HG02642 (cell line): ENCODE data around the gene CDKN1A.
"Not testable (repeated sequence)": the region's sequence is repeated elsewhere in the genome, so short reads cannot be mapped to it uniquely, and the experiment has no call there.

Experiments used
- ATAC-seq: cut with Tn5 transposase; IDR thresholded peaks from one replicate; pipeline ENCODE4 v1.9.1; 2021; ENCODE audit warnings: mild to moderate bottlenecking; ENCODE audit not compliant: unreplicated experiment, poor library complexity

The CDKN1A gene

DNA sequence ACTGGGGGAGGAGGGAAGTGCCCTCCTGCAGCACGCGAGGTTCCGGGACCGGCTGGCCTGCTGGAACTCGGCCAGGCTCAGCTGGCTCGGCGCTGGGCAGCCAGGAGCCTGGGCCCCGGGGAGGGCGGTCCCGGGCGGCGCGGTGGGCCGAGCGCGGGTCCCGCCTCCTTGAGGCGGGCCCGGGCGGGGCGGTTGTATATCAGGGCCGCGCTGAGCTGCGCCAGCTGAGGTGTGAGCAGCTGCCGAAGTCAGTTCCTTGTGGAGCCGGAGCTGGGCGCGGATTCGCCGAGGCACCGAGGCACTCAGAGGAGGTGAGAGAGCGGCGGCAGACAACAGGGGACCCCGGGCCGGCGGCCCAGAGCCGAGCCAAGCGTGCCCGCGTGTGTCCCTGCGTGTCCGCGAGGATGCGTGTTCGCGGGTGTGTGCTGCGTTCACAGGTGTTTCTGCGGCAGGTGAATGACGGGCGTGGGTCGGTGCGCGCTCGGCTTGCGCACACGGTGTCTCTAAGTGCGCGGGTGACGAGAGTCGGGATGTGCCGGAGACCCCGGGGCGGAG, at the start of gene CDKN1A:
Gene CDKN1A, plus strand, starts transcription at position 227 of the 555 bp plus-strand sequence. CDS start 5,388 bp downstream, outside the sequence.
- peak; percentile 56 for ATAC-seq

DNA sequence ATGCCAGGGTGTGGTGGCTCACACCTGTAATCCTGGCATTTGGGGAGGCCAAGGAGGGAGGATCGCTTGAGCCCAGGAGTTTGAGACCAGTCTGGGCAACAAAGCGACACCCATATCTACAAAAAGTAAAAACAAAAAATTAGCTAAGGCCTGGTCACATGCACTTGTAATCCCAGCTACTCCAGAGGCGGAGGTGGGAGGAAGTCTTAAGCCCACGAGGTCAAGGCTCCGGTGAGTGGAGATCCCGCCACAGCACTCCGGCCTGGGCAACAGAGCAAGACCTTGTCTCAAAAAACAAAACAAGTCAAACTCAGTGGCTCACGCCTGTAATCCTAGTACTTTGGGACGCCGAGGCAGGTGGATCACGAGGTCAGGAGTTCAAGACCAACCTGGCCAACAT, 48.7 kb upstream of the CDKN1A start:
- ATAC-seq, result no peak

DNA sequence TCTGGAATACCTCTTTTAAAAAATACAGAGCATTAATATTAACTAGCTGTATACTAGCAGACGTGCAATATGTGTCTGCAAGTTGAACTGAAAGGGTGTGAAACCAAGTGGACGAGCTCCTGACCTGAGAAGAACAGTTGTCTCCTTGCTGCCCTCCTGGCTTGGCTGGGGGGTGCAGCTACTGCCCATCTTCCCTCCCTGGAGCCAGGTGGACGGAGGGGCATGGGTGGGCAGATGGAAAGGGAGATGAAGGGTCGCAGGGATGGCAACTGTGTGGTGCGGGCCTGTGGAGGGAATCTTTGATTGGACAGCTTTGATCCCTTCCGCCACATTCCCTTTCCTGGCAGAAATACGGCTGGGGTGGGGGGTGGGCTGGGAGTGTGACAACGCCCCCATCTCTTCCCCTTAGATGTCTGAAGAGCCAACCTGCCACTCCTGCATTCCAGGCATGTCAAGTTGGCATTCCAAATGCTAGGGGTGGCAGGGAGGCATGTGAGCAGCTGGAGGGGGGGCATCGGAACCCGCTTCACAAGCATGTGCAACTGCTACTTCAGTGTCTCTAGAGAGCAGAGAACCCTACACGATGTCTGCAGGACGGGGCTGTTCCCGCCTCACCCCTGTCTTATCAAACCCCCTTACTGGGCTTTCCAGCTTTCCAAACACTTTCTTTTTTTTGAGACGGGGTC, 47.0 kb upstream of the CDKN1A start:
- ATAC-seq, result no peak

DNA sequence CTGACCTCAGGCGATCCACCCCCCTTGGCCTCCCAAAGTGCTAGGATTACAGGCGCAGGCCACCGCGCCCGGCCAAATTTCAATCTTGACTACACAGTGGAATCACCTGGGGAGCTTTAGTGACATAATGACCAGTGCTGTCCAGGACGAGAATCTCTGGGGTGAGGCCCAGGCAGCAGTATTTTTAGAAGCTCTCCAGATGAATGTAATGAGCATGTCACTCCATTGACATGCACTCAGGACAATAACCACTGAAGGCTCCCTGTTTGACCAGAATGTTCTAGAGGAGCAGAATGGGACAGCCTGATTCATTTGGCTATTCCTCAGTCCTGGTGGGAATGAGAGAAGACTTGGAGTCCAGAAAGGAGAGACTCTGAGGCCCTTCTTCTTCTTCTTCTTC, 45.1 kb upstream of the CDKN1A start:
- no peak for ATAC-seq

DNA sequence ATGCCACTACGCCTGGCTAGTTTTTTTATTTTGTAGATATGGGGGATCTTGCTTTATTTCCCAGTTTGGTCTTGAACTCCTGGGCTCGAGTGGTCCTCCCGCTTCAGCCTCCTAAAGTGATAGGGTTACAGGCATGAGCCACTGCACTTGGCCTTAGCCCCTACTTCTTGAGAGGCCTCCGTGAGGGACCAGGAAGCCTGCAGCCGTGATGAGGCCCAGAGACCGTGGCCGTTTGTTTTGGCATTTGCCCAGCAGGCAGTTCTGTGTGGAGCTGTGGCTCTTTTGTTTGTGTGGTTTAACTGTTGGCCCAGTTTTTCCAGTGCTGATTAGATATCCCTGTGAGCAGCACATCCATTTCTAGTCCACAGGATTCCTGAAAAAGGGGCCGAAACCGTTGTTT, 44.6 kb upstream of the CDKN1A start:
- no peak for ATAC-seq

DNA sequence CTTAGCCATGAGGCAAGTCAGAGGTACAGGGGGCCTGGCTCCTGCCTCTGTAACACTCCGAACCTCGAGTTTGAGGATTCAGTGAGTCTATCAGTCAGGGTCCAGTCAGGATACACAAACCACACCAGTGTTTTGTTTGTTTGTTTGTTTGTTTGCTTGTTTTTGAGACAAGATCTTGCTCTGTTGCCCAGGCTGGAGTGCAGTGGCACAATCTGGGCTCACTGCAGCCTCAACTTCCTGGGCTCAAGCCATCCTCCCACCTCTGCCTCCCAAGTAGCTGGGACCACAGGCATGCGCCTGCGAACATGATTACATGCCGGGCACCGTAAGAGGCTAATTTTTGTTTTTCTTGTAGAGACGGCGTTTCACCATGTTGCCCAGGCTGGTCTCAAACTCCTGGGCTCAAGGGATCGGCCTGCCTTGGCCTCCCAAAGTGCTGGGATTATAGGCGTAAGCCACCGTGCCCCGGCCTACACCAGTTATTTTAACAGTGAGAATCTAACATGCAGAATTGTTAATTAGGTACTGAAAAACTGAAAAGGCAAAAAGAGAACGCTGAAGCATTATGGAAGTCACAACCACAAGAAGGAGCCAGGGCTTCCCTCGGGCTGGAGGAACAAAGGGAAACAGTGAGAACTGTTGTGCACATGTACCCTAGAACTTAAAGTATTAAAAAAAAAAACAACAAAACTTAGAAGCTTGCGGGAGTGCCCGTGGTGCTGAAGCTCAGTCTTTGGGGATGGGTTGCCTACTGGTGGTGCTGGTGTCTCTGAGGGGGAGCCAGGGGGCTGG, 44.0 kb upstream of the CDKN1A start:
- ATAC-seq, result no peak

DNA sequence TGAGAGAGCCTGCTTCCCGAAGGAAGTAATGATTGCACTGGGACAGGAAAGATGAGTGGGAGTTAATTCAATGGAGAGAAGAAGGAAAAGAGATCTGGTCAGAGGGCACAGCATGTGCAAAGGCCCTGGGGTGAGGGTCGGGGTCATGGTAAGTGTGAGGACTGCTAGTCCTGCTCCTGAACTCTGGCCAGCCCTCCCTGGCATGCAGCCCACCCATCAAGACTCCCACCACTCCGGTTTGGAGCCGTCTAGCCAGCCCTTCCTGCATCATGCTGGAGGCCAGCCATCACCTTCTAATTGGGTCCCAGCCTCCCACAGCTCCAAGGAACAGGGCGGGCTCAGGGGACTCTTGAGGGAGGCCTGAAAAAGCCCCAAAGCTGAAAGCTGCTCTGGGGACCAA, 42.2 kb upstream of the CDKN1A start:
- ATAC-seq, result no peak

DNA sequence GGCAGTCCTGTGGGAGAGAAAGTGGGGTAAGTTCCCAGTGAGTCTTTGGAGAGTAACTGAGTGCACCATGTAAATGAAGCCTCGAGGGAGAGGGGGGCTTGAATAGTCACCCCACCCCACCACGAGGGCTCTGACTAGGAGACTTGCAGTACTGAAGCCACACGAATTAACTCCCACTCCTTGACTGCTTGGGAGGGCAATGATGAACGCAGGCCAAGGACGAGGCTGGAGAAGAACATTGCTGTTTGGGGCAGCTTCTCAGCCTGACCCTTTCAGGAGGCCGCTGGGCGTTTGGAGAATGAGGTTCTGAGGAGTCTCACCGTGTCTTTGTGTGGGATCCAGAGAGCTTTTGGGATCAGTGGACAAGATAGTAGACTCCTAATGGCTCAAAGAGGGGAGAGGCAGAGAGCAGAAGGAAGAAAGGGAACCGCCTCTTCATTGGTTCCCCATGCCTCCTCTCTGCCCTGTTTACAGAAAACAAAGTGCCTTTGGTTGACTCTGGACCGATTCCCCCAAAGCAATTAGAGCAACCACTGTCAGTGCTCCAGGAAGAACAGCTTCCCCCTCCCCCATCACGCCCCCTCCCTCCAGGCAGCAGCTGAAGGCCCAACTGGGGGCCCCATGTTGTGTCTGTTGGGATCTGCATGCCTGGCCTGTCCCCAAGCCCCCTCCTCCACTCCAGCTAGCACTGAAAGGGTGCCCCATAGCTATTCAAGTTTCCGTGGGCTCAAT, 41.7 kb upstream of the CDKN1A start:
- no peak for ATAC-seq

DNA sequence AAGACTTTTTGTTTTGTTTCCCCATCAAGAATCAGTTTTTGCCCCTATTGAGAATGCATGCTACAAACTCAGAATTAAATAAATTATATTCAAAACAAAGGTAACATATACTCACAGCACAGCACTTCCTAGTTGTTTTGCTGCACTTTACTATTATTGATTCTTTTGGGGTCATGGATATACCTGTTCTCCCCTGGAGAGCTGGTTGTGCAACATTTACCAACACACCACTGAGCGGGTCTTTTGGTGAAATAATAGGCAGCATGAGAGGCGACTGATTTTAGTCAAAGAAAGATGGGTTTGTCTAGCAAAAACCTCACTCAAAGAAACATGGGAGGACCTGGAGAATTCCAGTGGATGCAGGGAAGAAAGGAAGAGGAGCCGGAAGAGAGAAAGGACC, 39.9 kb upstream of the CDKN1A start:
- ATAC-seq, result no peak

DNA sequence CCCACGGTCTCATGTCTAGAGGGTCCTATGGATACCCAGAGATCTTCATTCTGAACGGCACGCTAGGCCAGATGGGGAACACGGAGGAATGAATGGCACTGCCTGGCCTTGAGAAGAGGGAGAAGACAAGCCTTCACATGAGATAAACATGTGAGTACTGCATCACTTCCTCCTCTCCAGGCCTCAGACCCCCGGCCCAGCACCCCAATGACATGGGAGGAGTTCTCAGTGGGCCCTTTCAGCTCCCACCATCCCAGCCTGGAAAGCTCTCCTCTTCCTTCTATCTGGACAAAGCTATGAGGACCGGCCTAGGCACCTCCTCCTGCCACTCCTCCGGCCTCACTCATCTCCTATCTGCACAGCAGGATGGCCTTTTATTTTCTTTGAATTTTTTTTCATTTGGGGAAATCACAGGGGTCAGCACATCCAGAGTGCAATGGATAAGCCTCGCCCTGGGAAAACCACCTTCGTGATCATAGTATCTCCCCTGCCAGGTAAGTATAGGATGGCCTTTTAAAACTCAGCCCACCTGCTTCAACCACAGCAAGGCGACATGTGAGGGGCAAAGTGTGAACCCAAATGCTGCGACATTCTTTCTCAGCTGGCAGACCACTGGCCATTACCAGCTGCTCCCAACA, 39.2 kb upstream of the CDKN1A start:
- ATAC-seq, result no peak

DNA sequence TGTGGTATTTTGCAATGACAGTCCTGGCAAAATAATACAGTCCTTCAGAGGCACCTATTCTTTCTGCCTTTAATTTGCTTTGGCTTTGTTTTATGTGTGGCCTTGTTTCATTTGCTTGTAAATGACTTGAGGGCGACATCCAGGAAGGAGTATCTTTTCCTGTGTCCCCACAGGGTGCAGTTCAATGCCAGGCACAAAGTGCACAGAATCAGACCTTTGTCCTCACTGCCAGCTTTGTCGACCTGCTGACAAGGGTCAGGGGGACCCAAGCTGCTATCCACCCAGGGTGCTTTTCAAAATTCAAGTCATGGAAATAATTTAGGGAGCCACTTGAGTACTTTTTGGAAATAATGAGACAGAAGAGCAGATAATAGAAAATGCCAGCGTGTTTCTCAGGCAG, 37.0 kb upstream of the CDKN1A start:
- no peak for ATAC-seq

DNA sequence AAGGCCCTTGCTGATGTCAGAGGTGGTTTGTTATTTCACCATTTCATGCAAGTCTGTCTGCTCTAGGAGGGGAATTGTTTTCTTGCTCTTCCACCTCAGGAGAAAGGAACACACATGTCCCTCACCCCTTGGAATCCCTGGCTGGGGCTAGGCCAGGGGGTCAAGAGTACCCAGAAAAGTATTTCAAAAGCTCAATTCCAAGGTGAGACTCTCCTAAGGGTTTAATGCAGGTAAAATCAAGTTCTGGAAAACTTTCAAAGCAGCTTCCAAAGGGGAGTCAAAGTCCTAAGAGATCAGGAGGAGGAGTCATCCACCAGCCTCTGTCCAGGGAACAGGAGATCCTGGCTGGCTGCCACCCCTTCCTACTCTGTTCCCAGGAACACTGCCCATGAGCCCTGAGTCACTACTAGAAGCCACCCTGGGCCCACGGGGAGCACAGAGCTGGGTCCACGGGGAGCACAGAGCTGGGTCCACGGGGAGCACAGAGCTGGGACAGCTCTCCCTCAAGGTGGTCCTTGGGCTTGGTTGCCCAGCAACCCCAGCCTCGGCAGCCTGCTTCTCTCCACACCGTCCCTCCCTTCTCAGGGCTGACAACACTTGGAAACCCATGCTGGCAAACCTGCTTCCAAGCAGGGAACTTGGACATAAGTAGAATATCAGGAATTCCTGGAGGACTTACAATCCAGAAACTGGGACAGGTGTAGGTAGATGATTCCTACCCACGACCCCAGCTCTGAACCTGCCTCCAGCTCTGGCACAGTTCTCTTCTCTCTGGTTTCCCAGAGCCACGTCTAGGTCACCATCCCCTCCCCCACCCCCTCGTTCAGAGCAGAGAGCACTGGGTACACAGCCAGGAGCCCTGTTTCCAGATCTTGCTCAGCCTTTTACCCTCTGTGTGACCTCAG, 35.3 kb upstream of the CDKN1A start:
- no peak for ATAC-seq

DNA sequence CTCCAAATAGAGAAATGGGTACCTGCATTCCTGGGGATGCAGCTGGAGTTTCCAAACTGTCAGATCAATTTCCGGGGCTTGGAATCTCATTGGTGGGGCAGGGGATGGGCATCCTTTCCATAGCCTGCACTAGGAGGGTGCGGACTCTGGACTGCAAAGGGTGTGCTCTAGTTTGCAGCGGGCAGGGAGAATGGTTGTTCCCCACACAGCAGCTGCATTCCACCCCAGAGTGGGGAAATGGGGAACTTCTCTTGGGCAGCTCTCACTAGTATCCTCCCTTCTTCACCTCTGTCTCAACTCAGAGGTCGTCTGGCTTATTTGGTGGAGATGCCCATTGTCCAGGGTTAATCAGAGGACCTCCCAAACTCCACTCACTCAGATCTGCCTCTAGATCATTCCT, 34.5 kb upstream of the CDKN1A start:
- ATAC-seq, result no peak

DNA sequence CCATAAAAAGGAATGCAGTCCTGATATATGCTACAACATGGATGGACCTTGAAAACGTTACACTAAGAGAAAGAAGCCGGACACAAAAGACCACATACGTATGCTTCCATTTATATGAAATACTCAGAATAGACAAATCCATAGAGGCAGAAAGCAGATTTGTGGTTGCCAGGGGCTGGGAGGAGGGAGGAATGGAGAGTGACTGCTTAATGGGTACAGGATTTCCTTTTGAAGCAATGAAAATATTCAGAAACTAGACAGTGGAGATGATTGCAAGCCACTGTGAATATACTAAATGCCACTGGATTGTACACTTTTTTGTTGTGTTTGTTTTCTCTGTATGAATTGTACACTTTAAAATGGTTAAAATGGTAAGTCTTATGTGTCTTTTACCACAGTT, 29.4 kb upstream of the CDKN1A start:
- no peak for ATAC-seq

DNA sequence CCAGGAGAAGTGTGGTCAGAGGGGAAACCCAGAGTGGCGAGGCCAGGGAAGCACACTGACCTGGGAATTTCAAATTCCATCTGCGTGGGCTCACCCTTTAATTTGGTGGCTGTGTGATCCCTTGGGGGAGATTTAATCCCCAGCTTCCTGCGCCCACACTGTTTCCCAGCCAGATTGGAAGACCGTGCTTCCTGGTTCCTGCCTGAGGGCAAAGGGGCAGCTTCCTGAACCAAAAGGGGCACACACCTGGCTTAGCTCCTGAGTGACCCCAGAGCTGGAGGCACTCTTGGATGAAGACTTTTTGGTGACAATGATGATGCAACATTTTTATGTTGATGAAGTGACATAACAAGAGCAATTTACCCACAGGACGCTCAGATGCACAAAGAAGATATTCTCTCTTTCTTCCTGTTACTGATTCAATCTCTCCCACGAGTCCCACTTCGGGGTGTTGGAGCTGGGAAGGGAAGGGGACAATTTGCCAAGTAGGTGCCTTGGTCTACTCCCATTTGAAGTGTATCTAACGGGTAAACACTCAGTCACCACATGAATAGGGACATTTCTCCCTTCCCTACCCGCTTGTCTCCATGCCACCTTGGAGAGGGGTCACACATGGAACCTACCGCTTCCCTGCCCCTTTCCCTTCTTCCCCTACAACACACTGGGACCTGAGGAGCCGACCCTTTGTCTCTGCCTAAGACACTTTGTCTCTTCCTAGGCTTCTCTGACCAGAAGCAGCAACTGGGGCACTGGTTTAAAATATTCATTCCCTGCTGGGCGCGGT, 28.6 kb upstream of the CDKN1A start:
- no peak for ATAC-seq

DNA sequence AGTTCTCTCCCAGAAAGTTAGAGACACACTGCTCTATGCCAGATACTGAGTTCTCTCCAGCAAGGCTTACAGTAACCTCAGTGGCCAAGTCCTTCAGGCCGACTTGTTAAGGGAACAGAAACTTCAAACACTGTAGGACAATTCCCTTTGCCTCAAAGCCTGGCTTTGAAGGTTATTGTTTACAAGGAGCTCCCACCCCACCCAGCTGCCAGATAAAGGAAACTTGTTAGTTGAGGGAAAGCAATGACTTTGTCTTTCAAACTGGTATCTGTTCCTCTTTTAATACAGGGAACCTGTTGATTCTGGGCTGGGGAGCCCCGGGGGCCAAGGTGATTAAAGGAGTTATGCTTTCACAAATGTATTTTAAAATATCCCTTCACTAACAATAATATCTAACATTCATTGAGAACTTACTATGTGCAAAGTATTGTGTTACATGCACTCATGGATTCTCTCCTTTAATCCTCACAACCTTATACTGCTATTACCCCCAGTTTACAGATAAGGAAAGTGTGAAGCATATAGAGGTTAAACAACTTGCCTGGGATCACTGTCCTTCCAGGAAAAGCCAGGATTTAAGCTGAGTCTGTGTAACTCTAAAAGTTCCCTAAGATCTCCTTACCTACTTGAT, 27.6 kb upstream of the CDKN1A start:
- ATAC-seq, result peak; percentile 73

DNA sequence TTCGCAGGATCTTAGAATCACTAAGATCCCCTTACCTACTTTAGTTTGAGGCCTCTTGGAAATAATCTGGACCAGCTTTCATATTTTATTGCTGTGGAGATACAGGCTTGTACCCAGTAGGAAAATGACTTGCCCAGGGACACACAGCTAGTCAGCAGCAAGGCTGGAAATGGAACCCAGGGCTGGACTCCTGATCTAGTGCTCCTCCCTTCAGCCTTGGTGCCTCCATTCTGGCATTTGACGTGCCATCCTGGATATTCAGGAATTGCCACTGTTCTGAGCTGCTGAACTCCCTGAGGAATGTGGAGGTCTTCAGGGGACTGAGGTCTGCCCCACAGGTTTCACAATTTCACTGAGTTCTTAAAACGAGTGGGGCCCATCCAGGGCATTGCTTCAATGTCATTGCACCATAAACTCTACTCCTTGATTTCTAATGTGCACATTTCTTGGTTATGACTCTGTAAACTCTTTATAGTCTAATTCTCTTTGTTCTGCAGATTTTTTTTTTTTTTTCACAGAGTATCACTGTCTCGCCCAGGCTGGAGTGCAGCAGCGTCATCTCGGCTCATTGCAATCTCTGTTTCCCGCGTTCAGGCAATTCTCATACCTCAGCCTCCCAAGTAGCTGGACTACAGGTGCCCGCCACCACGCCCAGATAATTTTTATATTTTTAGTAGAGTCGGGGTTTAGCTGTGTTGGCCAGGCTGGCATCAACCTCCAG, 26.7 kb upstream of the CDKN1A start:
- no peak for ATAC-seq

DNA sequence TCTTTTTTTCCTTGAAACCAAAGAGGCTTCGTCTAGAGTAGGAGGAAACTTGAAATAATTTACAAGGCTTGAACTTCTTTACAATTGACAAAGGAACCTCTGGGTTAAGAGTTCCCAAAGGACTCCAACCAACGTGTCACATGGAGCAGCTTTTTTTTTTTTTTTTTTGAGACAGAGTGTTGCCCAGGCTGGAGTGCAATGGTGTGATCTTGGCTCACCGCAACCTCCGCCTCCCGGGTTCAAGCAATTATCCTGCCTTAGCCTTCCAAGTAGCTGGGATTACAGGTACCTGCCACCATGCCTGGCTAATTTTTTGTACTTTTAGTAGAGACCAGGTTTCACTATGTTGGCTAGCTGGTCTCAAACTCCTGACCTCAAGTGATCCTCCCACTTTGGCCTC, 24.0 kb upstream of the CDKN1A start:
- not testable (repeated sequence) for ATAC-seq
